Activated naive CD4-positive, alpha-beta T cell treated with anti-CD3 and anti-CD28 coated beads, Interleukin-2, amount 10 ng/mL, durations not matched to agents 5 hours and 36 hours (primary cell): ENCODE data around the gene GOLIM4. TPM values are rescaled to one million over a fixed set of nuclear protein-coding genes. Genes with fewer than 3 reads are reported as not detected.

Experiments
- total RNA-seq, 2 experiments: library from RNA; stranded (reverse); gene quantifications; one replicate each; pipeline ENCODE4 v1.2.3, GENCODE V29; 2021

Gene GOLIM4
- under 1 TPM; 0.34 to 0.55 TPM for total RNA-seq

GRCh38 chr3:168095611-168096209 lies at the start of gene GOLIM4:
Gene GOLIM4 (minus strand): TSS chr3:168095924. CDS start chr3:168095285, 639 bp downstream.

